Measurements from ENCODE around the gene CCDC61.

- TF ChIP-seq POLR2AphosphoS5 (IDR thresholded peaks at IDR 0.05; ENCODE audit: low read depth, low read length) (no peak), PAX5 (IDR thresholded peaks at IDR 0.05; ENCODE audit: insufficient read depth, low read length, severe bottlenecking) (no peak), POLR2A (IDR thresholded peaks at IDR 0.05; ENCODE audit: low read depth, low read length) (no peak), TAF1 (IDR thresholded peaks at IDR 0.05; ENCODE audit: low read depth, low read length) (no peak)
These were observed 26.3 kb downstream of the CCDC61 start for GRCh38 chr19:46021531-46022041.

Data from GM12891 (cell line).